GM12878 (cell line): ENCODE data around the gene RFFL. TPM values are rescaled to one million over a fixed set of nuclear protein-coding genes. Genes with fewer than 3 reads are reported as not detected.
A peak's percentile ranks its signal among the peaks of the same experiment; 100 is the strongest.
"Not testable (repeated sequence)": the region's sequence is repeated elsewhere in the genome, so short reads cannot be mapped to it uniquely, and the experiment has no call there.

ENCODE experiments used
- ATAC-seq: fragments of 200-7000 bp; cut with Tn5 transposase; 3 replicates; pipeline ENCODE4 v1.9.1; 2020; ENCODE audit warnings: mild to moderate bottlenecking, moderate library complexity
- BruUV-seq: library from RNA; stranded (reverse); fragments of 400-500 nt; replicated peaks from 2 replicates; lab custom pipeline; 2021; lab: Mats Ljungman, UMichigan
- CTCF ChIA-PET: fragments of 300-600 bp; sonication (Branson Sonifier 250); formaldehyde crosslinking; extraction: SDS; loops from one replicate; lab custom pipeline; 2021; ENCODE audit warnings: inconsistent platforms; lab: Yijun Ruan, JAX
- POLR2A ChIA-PET: fragments of 350-600 bp; formaldehyde crosslinking; extraction: SDS; loops from one replicate; lab custom pipeline; 2021; ENCODE audit warnings: inconsistent platforms; lab: Charles Lee
- RAD21 ChIA-PET: fragments of 300-600 bp; sonication (Branson Sonifier 250); formaldehyde crosslinking; loops from one replicate; lab custom pipeline; 2023; ENCODE audit warnings: antibody characterized with exemption; ENCODE audit not compliant: unreplicated experiment; lab: Charles Lee
- SMC1A ChIA-PET: fragments of 300-600 bp; sonication (Branson Sonifier 250); formaldehyde crosslinking; loops from one replicate; lab custom pipeline; 2023; ENCODE audit not compliant: unreplicated experiment, uncharacterized antibody; lab: Charles Lee
- DNase-seq: peaks from one replicate; pipeline ENCODE4 v3.0.0-alpha.2; 2011; ENCODE audit warnings: low read depth, low spot score
- FAIRE-seq: peaks from 3 replicates; lab custom pipeline; 2011; peaks lifted over from hg19 to GRCh38; lab: Jason Lieb, UNC
- H2AFZ ChIP-seq: 2 replicates; pipeline ENCODE4 v1.6.0; 2011; ENCODE audit warnings: low read depth, low read length, control low read depth; ENCODE audit not compliant: control insufficient read depth
- H3K27ac ChIP-seq: 2 replicates; pipeline ENCODE4 v1.5.1; 2011; ENCODE audit warnings: control low read depth; ENCODE audit not compliant: control insufficient read depth, insufficient read depth
- H3K27me3 ChIP-seq, 2 experiments: replicated peaks in 1 of 2; 2 replicates each; pipeline versions ENCODE4 v1.6.0 to v1.6.1; 2011; ENCODE audit warnings: low read length in 1 of 2; ENCODE audit not compliant: control insufficient read depth in 2 of 2, insufficient read depth in 2 of 2
- H3K36me3 ChIP-seq, 2 experiments: 2 replicates each; pipeline ENCODE4 v1.5.1; 2011; ENCODE audit warnings: low read length in 1 of 2; ENCODE audit not compliant: control insufficient read depth in 2 of 2, insufficient read depth in 2 of 2
- H3K4me1 ChIP-seq: 2 replicates; pipeline ENCODE4 v1.6.1; 2011; ENCODE audit warnings: mild to moderate bottlenecking, low read length, moderate library complexity, mixed read lengths; ENCODE audit not compliant: control insufficient read depth, insufficient read depth
- H3K4me2 ChIP-seq: 2 replicates; pipeline ENCODE4 v1.6.0; 2011; ENCODE audit warnings: control low read depth; ENCODE audit not compliant: control insufficient read depth, insufficient read depth
- H3K4me3 ChIP-seq: fragments of 200-600 bp; sonication (generic); 2 replicates; pipeline ENCODE4 v1.5.1; 2016
- H3K79me2 ChIP-seq: 2 replicates; pipeline ENCODE4 v1.6.0; 2011; ENCODE audit warnings: low read length; ENCODE audit not compliant: control insufficient read depth, insufficient read depth
- H3K9ac ChIP-seq: 2 replicates; pipeline ENCODE4 v1.8.0; 2011; ENCODE audit warnings: low read length, control low read depth, mixed read lengths; ENCODE audit not compliant: control insufficient read depth, insufficient read depth
- H3K9me3 ChIP-seq: replicated peaks from 3 replicates; pipeline ENCODE4 v1.5.1; 2011; ENCODE audit warnings: mild to moderate bottlenecking, low read length; ENCODE audit not compliant: control insufficient read depth, insufficient read depth
- H4K20me1 ChIP-seq: 2 replicates; pipeline ENCODE4 v1.6.0; 2011; ENCODE audit not compliant: control insufficient read depth, insufficient read depth
- MLLT1 ChIP-seq: fragments of 450-650 bp; IDR thresholded peaks from 2 replicates; pipeline ENCODE4 v1.6.1; 2016; ENCODE audit warnings: mild to moderate bottlenecking
- MTA2 ChIP-seq: fragments of 450-650 bp; IDR thresholded peaks from 2 replicates; pipeline ENCODE4 v1.6.1; 2016; ENCODE audit warnings: low read depth, mild to moderate bottlenecking, moderate library complexity
- WGBS: methylation state at CpG from one replicate; pipeline ENCODE4 v1.1.6; 2016; ENCODE audit warnings: low lambda C conversion rate; ENCODE audit not compliant: insufficient replicate concordance, insufficient coverage; ENCODE audit errors: missing lambda C conversion rate; 5-methylcytosine and 5-hydroxymethylcytosine counted together
- in situ Hi-C: fragments of 300-500 bp; cut with MboI; formaldehyde crosslinking; loops from 9 replicates; pipeline ENCODE4 v1.14.3; 2018; ENCODE audit warnings: mixed read lengths
- intact Hi-C: fragments of 100-400 bp; cut with micrococcal nuclease; formaldehyde crosslinking; loops from one replicate; pipeline ENCODE4 v1.14.2; 2022; ENCODE audit not compliant: unreplicated experiment
- polyA plus RNA-seq, 11 experiments: library from polyadenylated mRNA; depleted of rRNA in 4 of 11; unstranded in 6 of 11; stranded (reverse) in 5 of 11; fragments of >200 nt; fragmentation: Nextera tagmentation in 4 of 11; fragmentation: Illumina TruSeq in 1 of 11; extraction: Ambion mirVana in 4 of 11; extraction: Trizol in 1 of 11; gene quantifications; 1 replicate in 1 of 11; 2 replicates in 10 of 11; pipeline versions ENCODE4 v1.2.1 to v1.2.3, GENCODE V29; 2011 to 2016; ENCODE audit warnings: inconsistent platforms in 2 of 11, missing spikeins in 2 of 11, low read depth in 1 of 11
- total RNA-seq, 4 experiments: library from RNA; depleted of rRNA in 3 of 4; stranded (reverse); fragments of >200 nt in 3 of 4; fragmentation: Illumina TruSeq in 1 of 4; extraction: Trizol in 1 of 4; gene quantifications; 2 replicates each; pipeline versions ENCODE4 v1.2.1 to v1.2.3, GENCODE V29; 2013 to 2021
- TF ChIP-seq, protein P1 (sequence below): fragments of 450-650 bp; IDR thresholded peaks from 2 replicates; pipeline ENCODE4 v1.6.1; 2017; ENCODE audit warnings: mild to moderate bottlenecking

RFFL gene
- total and polyA plus RNA-seq, 10 of the 15 experiments (the other 5 are each of a cell fraction or from before 2014, with no cell fraction given), result 4.7 to 56.1 (median 26.9) TPM

- H3K9ac ChIP-seq, H3K36me3 ChIP-seq, FAIRE-seq, in situ Hi-C loops, ATAC-seq, BruUV-seq, intact Hi-C loops, H2AFZ ChIP-seq, H4K20me1 ChIP-seq, DNase-seq, H3K9me3 ChIP-seq, H3K27me3 ChIP-seq: not testable (repeated sequence)
- POLR2A ChIA-PET, result interaction anchor here (1.0 to 3.9 kb wide), 4 partner anchors 14 to 42 kb away, joined by 7 to 37 read pairs (median 11); partner anchors contain the start of gene RFFL
- H3K27ac ChIP-seq, result peak overlapping the region; percentile 75
- WGBS, result 85% methylated on average over 13 of the region's 13 CpGs
- H3K4me2 ChIP-seq, result peak overlapping the region; percentile 15; the same call in 1 of the 2 replicates
- RAD21 ChIA-PET, result interaction anchor here (0.7 to 3.4 kb wide), 6 partner anchors 14 to 72 kb away, joined by 3 to 53 read pairs (median 10); partner anchors contain the start of gene RFFL
- H3K4me3 ChIP-seq, result peak overlapping the region; percentile 57; the same call in 1 of the 2 replicates
- TF ChIP-seq, protein P1, sequence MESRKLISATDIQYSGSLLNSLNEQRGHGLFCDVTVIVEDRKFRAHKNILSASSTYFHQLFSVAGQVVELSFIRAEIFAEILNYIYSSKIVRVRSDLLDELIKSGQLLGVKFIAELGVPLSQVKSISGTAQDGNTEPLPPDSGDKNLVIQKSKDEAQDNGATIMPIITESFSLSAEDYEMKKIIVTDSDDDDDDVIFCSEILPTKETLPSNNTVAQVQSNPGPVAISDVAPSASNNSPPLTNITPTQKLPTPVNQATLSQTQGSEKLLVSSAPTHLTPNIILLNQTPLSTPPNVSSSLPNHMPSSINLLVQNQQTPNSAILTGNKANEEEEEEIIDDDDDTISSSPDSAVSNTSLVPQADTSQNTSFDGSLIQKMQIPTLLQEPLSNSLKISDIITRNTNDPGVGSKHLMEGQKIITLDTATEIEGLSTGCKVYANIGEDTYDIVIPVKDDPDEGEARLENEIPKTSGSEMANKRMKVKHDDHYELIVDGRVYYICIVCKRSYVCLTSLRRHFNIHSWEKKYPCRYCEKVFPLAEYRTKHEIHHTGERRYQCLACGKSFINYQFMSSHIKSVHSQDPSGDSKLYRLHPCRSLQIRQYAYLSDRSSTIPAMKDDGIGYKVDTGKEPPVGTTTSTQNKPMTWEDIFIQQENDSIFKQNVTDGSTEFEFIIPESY, result 0 out of 2 replicates have a peak, but pooled peaks have one; percentile 38
- TF ChIP-seq MLLT1, result peak; percentile 96
- TF ChIP-seq MTA2, result peak; percentile 31; the same call in 1 of the 2 replicates
- H3K4me1 ChIP-seq, result peaks cover 30% of the 10 kb centered on the region
- SMC1A ChIA-PET, result interaction anchor here (1.0 to 12.0 kb wide), 6 partner anchors 20 to 73 kb away, joined by 4 to 221 read pairs (median 12); partner anchors contain the start of gene RFFL
- CTCF ChIA-PET, result interaction anchor here (1.1 to 2.0 kb wide), 5 partner anchors 18 to 42 kb away, joined by 3 to 7 read pairs (median 3); partner anchors contain the start of gene RFFL
- peaks cover 46% of the 10 kb centered on the region for H3K79me2 ChIP-seq
These were observed 18.0 kb downstream of the RFFL start for GRCh38 chr17:35045458-35045979.
